ENCODE data around the gene AKAP8L. TPM values are rescaled to one million over a fixed set of nuclear protein-coding genes. Genes with fewer than 3 reads are reported as not detected.
A peak's percentile ranks its signal among the peaks of the same experiment; 100 is the strongest.

Gene AKAP8L
- total RNA-seq, 4 donors from 2014 or later, result 122 to 272 (median 204) TPM

DNA sequence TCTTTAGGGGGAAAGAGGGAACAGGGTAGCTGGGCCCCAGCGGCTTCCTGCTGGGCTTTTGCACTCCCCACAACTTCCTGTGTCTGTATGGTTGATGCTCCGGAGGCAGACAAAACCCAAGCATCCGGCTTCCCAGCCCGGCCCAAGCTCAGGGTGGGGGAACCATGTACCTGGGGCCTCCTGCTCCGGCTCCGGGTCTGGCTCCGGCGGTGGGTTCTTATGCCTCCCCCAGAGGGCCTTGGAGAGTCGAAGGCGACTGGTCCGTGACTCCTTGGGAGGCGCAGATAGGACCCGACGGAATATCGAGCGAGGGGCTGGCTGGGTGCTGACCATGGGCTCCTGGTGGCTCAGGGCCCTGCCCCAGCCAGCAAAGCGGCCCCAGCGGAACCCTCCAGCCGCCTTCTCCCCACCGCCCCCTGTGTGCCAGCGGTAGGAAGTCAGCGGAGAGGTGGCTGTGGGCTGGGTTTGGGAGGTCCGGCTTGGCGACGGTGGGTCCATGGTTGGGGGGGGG is 45.1 kb upstream of the AKAP8L start:
- TF ChIP-seq CTCF (IDR thresholded peaks at IDR 0.05), result no peak
- TF ChIP-seq POLR2A (IDR thresholded peaks at IDR 0.05), result no peak
- Histone ChIP-seq H3K4me3 (replicated peaks in 1 of 3) (peak overlapping the region in 1 of 3 donors; percentile 10), H3K27ac (peak overlapping the region in 2 of 3 donors; percentile 27 to 47), H3K27me3 (no peaks in the 10 kb centered on the region), H3K4me1 (no peaks in the 10 kb centered on the region), H3K9me3 (no peaks in the 10 kb centered on the region), H3K36me3 (no peaks in the 10 kb centered on the region)
- 29 to 72% methylated on average over 3 to 16 of the region's 25 CpGs for WGBS, 2 donors
- intact Hi-C loops (cut with DNase I), result no loop called here
- no peak for DNase-seq

DNA sequence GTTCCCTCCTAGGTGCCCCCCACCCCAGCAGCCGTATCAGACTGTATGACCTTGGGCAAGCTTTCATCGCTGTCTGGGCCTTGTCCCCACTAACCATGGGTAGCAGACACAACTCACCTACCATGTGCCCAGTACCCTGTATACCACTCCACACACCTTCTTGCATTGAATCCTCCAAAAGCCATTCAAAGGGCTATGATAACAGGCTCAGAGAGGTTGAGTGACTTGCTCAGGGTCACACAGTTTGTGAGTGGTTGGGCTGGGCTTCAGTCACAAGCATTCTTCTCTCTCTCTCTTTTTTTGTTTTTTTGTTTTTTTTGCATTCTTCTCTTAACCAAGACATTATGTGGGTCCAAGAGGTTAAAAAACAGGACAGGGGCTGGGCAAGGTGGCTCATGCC is 42.9 kb upstream of the AKAP8L start:
- intact Hi-C loops (cut with DNase I), result no loop called here
- no peak for DNase-seq

DNA sequence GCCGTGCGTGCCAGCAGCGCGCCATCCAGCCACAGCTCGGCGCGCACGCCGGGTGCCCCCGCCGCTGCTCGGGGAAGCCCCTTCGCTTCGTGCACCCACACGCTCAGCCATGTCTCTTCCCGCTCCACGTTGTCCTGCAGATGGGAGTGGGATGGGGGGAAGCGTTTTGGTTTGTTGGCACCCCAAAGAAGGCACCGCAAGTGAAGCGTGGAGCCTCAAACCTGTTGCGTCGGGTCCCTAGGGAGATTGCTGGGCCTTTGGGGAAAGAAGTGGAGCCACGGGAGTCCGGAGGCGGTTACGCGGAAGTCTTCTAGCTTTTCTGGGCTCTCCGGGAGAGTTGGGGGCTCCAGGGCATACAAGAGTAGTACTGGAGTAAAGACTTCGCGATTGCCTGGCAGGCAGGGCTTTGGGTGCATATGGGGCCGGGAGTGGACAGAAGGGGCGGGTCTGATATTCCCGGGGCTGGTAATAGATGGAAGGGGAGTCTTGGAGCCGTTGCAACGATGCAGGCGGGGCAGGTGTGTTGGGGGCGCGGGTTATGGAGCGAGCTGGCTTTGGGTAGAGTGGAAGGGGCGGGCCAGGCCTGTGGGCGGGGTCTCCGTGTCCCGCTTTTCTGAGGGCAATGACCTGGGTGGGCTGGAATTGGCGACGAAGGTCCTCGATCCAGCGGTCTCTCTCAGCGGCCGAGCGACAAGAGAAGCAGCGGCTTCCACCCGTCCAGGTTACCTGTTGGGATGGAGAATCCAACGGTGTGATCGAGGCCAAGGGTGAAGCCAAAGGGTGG is 39.1 kb upstream of the AKAP8L start:
- no peaks in the 10 kb centered on the region for H3K36me3 ChIP-seq
- WGBS, 2 donors, result 21 to 35% methylated on average over 38 to 47 of the region's 54 CpGs
- H3K4me3 ChIP-seq (replicated peaks in 1 of 3), result no peak overlapping the region
- no peak for DNase-seq
- peaks cover 5 to 23% of the 10 kb centered on the region in 2 donors for H3K4me1 ChIP-seq
- H3K27ac ChIP-seq, result no peak overlapping the region
- peaks cover 9% of the 10 kb centered on the region for H3K27me3 ChIP-seq
- no peaks in the 10 kb centered on the region for H3K9me3 ChIP-seq
- intact Hi-C loops (cut with DNase I), result no loop called here
- TF ChIP-seq POLR2A (IDR thresholded peaks at IDR 0.05), result no peak
- TF ChIP-seq CTCF (IDR thresholded peaks at IDR 0.05), result no peak

More for the DNA sequence above, 42.9 kb upstream of the AKAP8L start:
- 76 to 88% methylated on average over 2 of the region's 2 CpGs for WGBS, 2 donors
- no peaks in the 10 kb centered on the region for H3K9me3 ChIP-seq
- H3K27ac ChIP-seq, result no peak overlapping the region
- H3K4me3 ChIP-seq (replicated peaks in 1 of 3), result no peak overlapping the region
- H3K4me1 ChIP-seq, result peaks cover 0 to 13% of the 10 kb centered on the region in 2 donors
- H3K36me3 ChIP-seq, result no peaks in the 10 kb centered on the region
- TF ChIP-seq POLR2A (IDR thresholded peaks at IDR 0.05), result no peak
- no peak for TF ChIP-seq CTCF (IDR thresholded peaks at IDR 0.05)
- H3K27me3 ChIP-seq, result peaks cover 5% of the 10 kb centered on the region

GRCh38 chr19:15456871-15457700 is 38.3 kb upstream of the AKAP8L start:
- H3K27ac ChIP-seq, result no peak overlapping the region
- TF ChIP-seq CTCF (IDR thresholded peaks at IDR 0.05) (no peak), POLR2A (IDR thresholded peaks at IDR 0.05) (no peak)
- no peak overlapping the region for H3K4me3 ChIP-seq (replicated peaks in 1 of 3)
- intact Hi-C loops (cut with DNase I), result no loop called here
- no peaks in the 10 kb centered on the region for H3K9me3 ChIP-seq
- no peaks in the 10 kb centered on the region for H3K36me3 ChIP-seq
- peaks cover 9% of the 10 kb centered on the region for H3K27me3 ChIP-seq
- H3K4me1 ChIP-seq, result peaks cover 9 to 28% of the 10 kb centered on the region in 2 donors
- WGBS, 2 donors, result 22 to 33% methylated on average over 22 to 54 of the region's 86 CpGs
- DNase-seq, result no peak
